Neural cell (in vitro differentiated cells): ENCODE measurements around the gene FAM83G. TPM values are rescaled to one million over a fixed set of nuclear protein-coding genes. Genes with fewer than 3 reads are reported as not detected.

Experiments
- H2AFZ ChIP-seq: fragments of 200-600, 300-800 bp; sonication (generic), shearing (Covaris generic); 2 replicates; pipeline ENCODE4 v1.6.0; 2014; ENCODE audit warnings: low read depth, mild to moderate bottlenecking, antibody characterized with exemption, low read length, moderate library complexity
- H3F3A ChIP-seq: fragments of 200-600 bp; shearing (Covaris generic); 2 replicates; pipeline ENCODE4 v1.6.1; 2016; ENCODE audit warnings: mild to moderate bottlenecking, moderate library complexity, mixed read lengths, antibody characterized with exemption, low read length; ENCODE audit not compliant: insufficient read depth, poor library complexity, severe bottlenecking
- H3K27ac ChIP-seq: fragments of 200-600, 300-800 bp; sonication (generic), shearing (Covaris generic); 2 replicates; pipeline ENCODE4 v1.5.1; 2014; ENCODE audit warnings: mild to moderate bottlenecking, low read length, moderate library complexity
- H3K27me3 ChIP-seq: fragments of 300-800, 200-600 bp; sonication (generic), shearing (Covaris generic); 2 replicates; pipeline ENCODE4 v1.6.0; 2014; ENCODE audit warnings: mild to moderate bottlenecking, low read depth, low read length, moderate library complexity; ENCODE audit not compliant: insufficient read depth
- H3K36me3 ChIP-seq: fragments of 300-800, 200-600 bp; sonication (generic), shearing (Covaris generic); 2 replicates; pipeline ENCODE4 v1.5.1; 2014; ENCODE audit warnings: mild to moderate bottlenecking, antibody characterized with exemption, low read length, moderate library complexity; ENCODE audit not compliant: insufficient read depth
- H3K4me2 ChIP-seq: fragments of 300-800, 200-600 bp; sonication (generic), shearing (Covaris generic); 2 replicates; pipeline ENCODE4 v1.6.0; 2014; ENCODE audit warnings: mild to moderate bottlenecking, low read length
- H3K4me3 ChIP-seq: fragments of 300-800, 200-600 bp; sonication (generic), shearing (Covaris generic); 2 replicates; pipeline ENCODE4 v1.5.1; 2014; ENCODE audit warnings: mild to moderate bottlenecking, low read length, moderate library complexity
- H3K79me2 ChIP-seq: fragments of 200-600 bp; shearing (Covaris generic); replicated peaks from 2 replicates; pipeline ENCODE4 v1.6.0; 2014; ENCODE audit warnings: mild to moderate bottlenecking, low read length, moderate library complexity; ENCODE audit not compliant: insufficient read depth
- H3K9ac ChIP-seq: fragments of 300-800, 200-600 bp; sonication (generic), shearing (Covaris generic); 2 replicates; pipeline ENCODE4 v1.6.1; 2016; ENCODE audit warnings: mild to moderate bottlenecking, low read length, mixed read lengths
- H3K9me2 ChIP-seq: fragments of 200-600 bp; shearing (Covaris generic); 2 replicates; pipeline ENCODE4 v1.6.1; 2016; ENCODE audit warnings: mild to moderate bottlenecking, low read length, mixed read lengths; ENCODE audit not compliant: insufficient read depth
- H3K9me3 ChIP-seq: fragments of 200-600, 300-800 bp; sonication (generic), shearing (Covaris generic); 2 replicates; pipeline ENCODE4 v1.6.1; 2016; ENCODE audit warnings: mild to moderate bottlenecking, mixed run types, low read length, moderate library complexity, mixed read lengths
- H4K20me1 ChIP-seq: fragments of 200-600 bp; shearing (Covaris generic); 2 replicates; pipeline ENCODE4 v1.6.1; 2016; ENCODE audit warnings: mild to moderate bottlenecking, mixed run types; ENCODE audit not compliant: insufficient read depth
- CTCF ChIP-seq: fragments of 450-650 bp; IDR thresholded peaks from 2 replicates; pipeline ENCODE4 v1.5.1; 2014; ENCODE audit warnings: antibody characterized with exemption, mild to moderate bottlenecking, moderate library complexity; ENCODE audit not compliant: poor library complexity, severe bottlenecking
- EP300 ChIP-seq: fragments of 450-650 bp; conservative IDR thresholded peaks from 2 replicates; pipeline ENCODE4 v1.6.1; 2014; ENCODE audit warnings: antibody characterized with exemption, mild to moderate bottlenecking, moderate library complexity; ENCODE audit not compliant: poor library complexity, severe bottlenecking
- EZH2 ChIP-seq: fragments of 200-600, 300-800 bp; shearing (Covaris generic), sonication (generic); IDR thresholded peaks from 2 replicates; pipeline ENCODE4 v1.6.1; 2014; ENCODE audit warnings: antibody characterized with exemption, low read length, borderline replicate concordance, mild to moderate bottlenecking; ENCODE audit not compliant: insufficient read depth, poor library complexity, severe bottlenecking
- MXI1 ChIP-seq: fragments of 450-650 bp; conservative IDR thresholded peaks from 2 replicates; pipeline ENCODE4 v1.6.1; 2014; ENCODE audit warnings: antibody characterized with exemption, mild to moderate bottlenecking; ENCODE audit not compliant: poor library complexity, severe bottlenecking
- POLR2AphosphoS5 ChIP-seq: IDR thresholded peaks from 2 replicates; pipeline ENCODE4 v1.6.1; 2012
- RAD21 ChIP-seq: fragments of 450-650 bp; conservative IDR thresholded peaks from 2 replicates; pipeline ENCODE4 v1.6.1; 2014; ENCODE audit warnings: antibody characterized with exemption, mild to moderate bottlenecking, moderate library complexity
- REST ChIP-seq: IDR thresholded peaks from 2 replicates; pipeline ENCODE4 v1.6.1; 2012; ENCODE audit warnings: borderline replicate concordance
- SMC3 ChIP-seq: fragments of 450-650 bp; conservative IDR thresholded peaks from 2 replicates; pipeline ENCODE4 v1.6.1; 2014; ENCODE audit warnings: antibody characterized with exemption, mild to moderate bottlenecking, moderate library complexity; ENCODE audit not compliant: poor library complexity
- TAF1 ChIP-seq: IDR thresholded peaks from 2 replicates; pipeline ENCODE4 v1.6.1; 2012; ENCODE audit warnings: low read depth
- polyA plus RNA-seq: library from polyadenylated mRNA; depleted of rRNA; stranded (reverse); fragments of >200 nt; gene quantifications from 2 replicates; pipeline ENCODE4 v1.2.3, GENCODE V29; 2014

The FAM83G gene
- polyA plus RNA-seq, 1 donor from 2014 or later = not detected

GRCh38 chr17:19016881-19017280, 12.3 kb upstream of the FAM83G start:
- H3K4me3 ChIP-seq = no peak overlapping the region
- no peaks in the 10 kb centered on the region for H3K9me3 ChIP-seq
- no peak overlapping the region for H2AFZ ChIP-seq
- no peaks in the 10 kb centered on the region for H3K79me2 ChIP-seq
- H3K36me3 ChIP-seq = no peaks in the 10 kb centered on the region
- H3K9me2 ChIP-seq = no peaks in the 10 kb centered on the region
- no peak overlapping the region for H3K9ac ChIP-seq
- H3K27ac ChIP-seq = no peak overlapping the region
- no peaks in the 10 kb centered on the region for H4K20me1 ChIP-seq
- no peak overlapping the region for H3K4me2 ChIP-seq
- H3F3A ChIP-seq = no peaks in the 10 kb centered on the region
- no peaks in the 10 kb centered on the region for H3K27me3 ChIP-seq
- TF ChIP-seq EZH2 = no peak
- no peak for TF ChIP-seq TAF1
- no peak for TF ChIP-seq RAD21
- TF ChIP-seq MXI1 = no peak
- TF ChIP-seq POLR2AphosphoS5 = no peak

- H4K20me1 ChIP-seq = no peaks in the 10 kb centered on the region
- no peak overlapping the region for H3K4me3 ChIP-seq
- H3K79me2 ChIP-seq = no peaks in the 10 kb centered on the region
- H3K9me2 ChIP-seq = no peaks in the 10 kb centered on the region
- no peaks in the 10 kb centered on the region for H3K27me3 ChIP-seq
- H3K27ac ChIP-seq = no peak overlapping the region
- H3K9me3 ChIP-seq = no peaks in the 10 kb centered on the region
- H3K36me3 ChIP-seq = no peaks in the 10 kb centered on the region
- TF ChIP-seq EP300 = no peak
- no peak for TF ChIP-seq SMC3
- no peak for TF ChIP-seq RAD21
- no peak for TF ChIP-seq POLR2AphosphoS5
- no peak for TF ChIP-seq TAF1
- TF ChIP-seq MXI1 = no peak
- no peak for TF ChIP-seq CTCF
- TF ChIP-seq EZH2 = no peak
- no peak for TF ChIP-seq REST
- no peak overlapping the region for H2AFZ ChIP-seq
- H3F3A ChIP-seq = no peaks in the 10 kb centered on the region
- no peak overlapping the region for H3K9ac ChIP-seq
- H3K4me2 ChIP-seq = no peak overlapping the region
Observed at GRCh38 chr17:19016297-19016696, 11.7 kb upstream of the FAM83G start.

GRCh38 chr17:19015428-19015827, 10.9 kb upstream of the FAM83G start:
- H3K9me2 ChIP-seq = no peaks in the 10 kb centered on the region
- no peak overlapping the region for H3K27ac ChIP-seq
- no peak overlapping the region for H3K4me3 ChIP-seq

More at GRCh38 chr17:19015428-19015827, 10.9 kb upstream of the FAM83G start:
- Histone ChIP-seq H3K27me3 (no peaks in the 10 kb centered on the region), H3K36me3 (no peaks in the 10 kb centered on the region), H3K9me3 (no peaks in the 10 kb centered on the region), H3K9ac (no peak overlapping the region), H4K20me1 (no peaks in the 10 kb centered on the region), H3K4me2 (no peak overlapping the region), H3K79me2 (no peaks in the 10 kb centered on the region), H3F3A (no peaks in the 10 kb centered on the region), H2AFZ (no peak overlapping the region)
- TF ChIP-seq EP300 (no peak), CTCF (no peak), MXI1 (no peak)
